ENCODE data around the gene PLSCR2. TPM values are rescaled to one million over a fixed set of nuclear protein-coding genes. Genes with fewer than 3 reads are reported as not detected.

The PLSCR2 gene
- total and polyA plus RNA-seq, 9 of the 15 experiments (the other 6 are each of a cell fraction or from before 2014, with no cell fraction given), result 0.07 to 0.49 (median 0.25) TPM; not detected in 4

DNA sequence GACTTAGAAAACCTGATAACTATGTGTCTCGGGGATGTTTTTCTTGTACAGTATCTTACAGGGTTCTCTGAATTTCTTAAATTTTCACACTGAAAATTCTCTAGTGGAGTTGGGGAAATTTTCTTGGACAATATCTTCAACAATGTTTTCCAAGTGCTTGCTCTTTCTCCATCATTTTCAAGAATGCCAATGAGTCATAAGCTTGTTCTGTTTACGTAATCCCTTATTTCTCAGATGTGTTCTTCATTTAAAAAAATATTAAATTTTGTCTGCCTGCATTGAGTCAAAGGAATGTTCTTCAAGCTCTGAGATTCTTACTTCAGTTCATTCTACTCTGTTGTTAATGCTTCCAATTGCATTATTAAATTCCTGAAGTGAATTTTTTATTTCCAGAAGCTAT lies 21.9 kb upstream of the PLSCR2 start (continued):
- no peak for TF ChIP-seq ATF1 (CRISPR knock-in tag; IDR thresholded peaks at IDR 0.05)
- TF ChIP-seq ATF1 (tag; IDR thresholded peaks at IDR 0.05), result no peak
- TF ChIP-seq, protein P1, sequence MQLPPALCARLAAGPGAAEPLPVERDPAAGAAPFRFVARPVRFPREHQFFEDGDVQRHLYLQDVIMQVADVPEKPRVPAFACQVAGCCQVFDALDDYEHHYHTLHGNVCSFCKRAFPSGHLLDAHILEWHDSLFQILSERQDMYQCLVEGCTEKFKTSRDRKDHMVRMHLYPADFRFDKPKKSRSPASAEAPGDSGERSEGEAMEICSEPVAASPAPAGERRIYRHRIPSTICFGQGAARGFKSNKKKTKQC (CRISPR knock-in tag; IDR thresholded peaks at IDR 0.05), result no peak
- no peak for TF ChIP-seq SNIP1 (IDR thresholded peaks at IDR 0.05; ENCODE audit: low read depth)
- no peak for TF ChIP-seq ZNF436 (CRISPR knock-in tag; IDR thresholded peaks at IDR 0.05)

DNA sequence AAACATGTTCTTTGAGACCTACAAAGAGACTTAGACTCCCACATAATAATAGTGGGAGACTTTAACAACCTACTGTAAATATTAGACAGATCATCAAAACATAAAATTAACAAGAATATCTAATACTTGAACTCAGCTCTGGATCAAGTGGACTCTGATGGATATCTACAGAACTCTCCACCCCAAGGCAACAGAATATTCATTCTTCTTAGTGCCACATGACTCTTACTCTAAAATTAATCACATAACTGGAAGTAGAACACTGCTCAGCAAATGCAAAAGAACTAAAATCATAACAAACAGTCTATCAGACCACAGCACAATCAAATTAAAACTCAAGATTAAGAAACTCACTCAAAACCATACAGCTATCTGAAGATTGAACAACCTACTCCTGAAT lies 15.9 kb upstream of the PLSCR2 start:
- Histone ChIP-seq H3K4me2 (ENCODE audit: insufficient read depth, low read length) (no peak overlapping the region), H3K4me3 (no peak overlapping the region), H4K20me1 (replicated peaks; ENCODE audit: control insufficient read depth, insufficient read depth, low read length) (no peaks in the 10 kb centered on the region), H2AFZ (ENCODE audit: low read depth, low read length) (no peak overlapping the region), H3K79me2 (ENCODE audit: control insufficient read depth, insufficient read depth, low read length) (no peaks in the 10 kb centered on the region), H3K9ac (ENCODE audit: insufficient read depth in 1 of 2, low read depth in 2 of 2, low read length in 2 of 2) (no peak overlapping the region), H3K27ac (ENCODE audit: extremely low read depth, low read depth, low read length) (no peak overlapping the region), H3K9me3 (replicated peaks; ENCODE audit: control insufficient read depth, insufficient read depth, low read depth, low read length) (no peaks in the 10 kb centered on the region), H3K36me3 (ENCODE audit: control insufficient read depth, insufficient read depth, low read length) (no peaks in the 10 kb centered on the region), H3K9me1 (ENCODE audit: control insufficient read depth, insufficient read depth, low read length) (no peaks in the 10 kb centered on the region), H3K27me3 (ENCODE audit: control insufficient read depth in 2 of 2, insufficient read depth in 2 of 2, low read length in 2 of 2) (no peaks in the 10 kb centered on the region), H3K4me1 (replicated peaks in 1 of 2; ENCODE audit: control insufficient read depth in 2 of 2, insufficient read depth in 2 of 2, low read length in 2 of 2) (no peaks in the 10 kb centered on the region)
- ChIA-PET CTCF (ENCODE audit: low intra/inter-chr PET ratio) (no interaction called here), POLR2A (no interaction called here)
- TF ChIP-seq GABPA (tag; conservative IDR thresholded peaks at IDR 0.05; ENCODE audit: low read depth), result no peak
- TF ChIP-seq TAF15 (IDR thresholded peaks at IDR 0.05; ENCODE audit: low read depth, low read length), result no peak
- TF ChIP-seq NFXL1 (CRISPR knock-in tag; IDR thresholded peaks at IDR 0.05), result no peak
- TF ChIP-seq, protein P2, sequence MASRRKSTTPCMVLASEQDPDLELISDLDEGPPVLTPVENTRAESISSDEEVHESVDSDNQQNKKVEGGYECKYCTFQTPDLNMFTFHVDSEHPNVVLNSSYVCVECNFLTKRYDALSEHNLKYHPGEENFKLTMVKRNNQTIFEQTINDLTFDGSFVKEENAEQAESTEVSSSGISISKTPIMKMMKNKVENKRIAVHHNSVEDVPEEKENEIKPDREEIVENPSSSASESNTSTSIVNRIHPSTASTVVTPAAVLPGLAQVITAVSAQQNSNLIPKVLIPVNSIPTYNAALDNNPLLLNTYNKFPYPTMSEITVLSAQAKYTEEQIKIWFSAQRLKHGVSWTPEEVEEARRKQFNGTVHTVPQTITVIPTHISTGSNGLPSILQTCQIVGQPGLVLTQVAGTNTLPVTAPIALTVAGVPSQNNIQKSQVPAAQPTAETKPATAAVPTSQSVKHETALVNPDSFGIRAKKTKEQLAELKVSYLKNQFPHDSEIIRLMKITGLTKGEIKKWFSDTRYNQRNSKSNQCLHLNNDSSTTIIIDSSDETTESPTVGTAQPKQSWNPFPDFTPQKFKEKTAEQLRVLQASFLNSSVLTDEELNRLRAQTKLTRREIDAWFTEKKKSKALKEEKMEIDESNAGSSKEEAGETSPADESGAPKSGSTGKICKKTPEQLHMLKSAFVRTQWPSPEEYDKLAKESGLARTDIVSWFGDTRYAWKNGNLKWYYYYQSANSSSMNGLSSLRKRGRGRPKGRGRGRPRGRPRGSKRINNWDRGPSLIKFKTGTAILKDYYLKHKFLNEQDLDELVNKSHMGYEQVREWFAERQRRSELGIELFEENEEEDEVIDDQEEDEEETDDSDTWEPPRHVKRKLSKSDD (conservative IDR thresholded peaks at IDR 0.05; ENCODE audit: low read length), result no peak
- no peak for TF ChIP-seq HDAC2 (IDR thresholded peaks at IDR 0.05)
- TF ChIP-seq, protein P3, sequence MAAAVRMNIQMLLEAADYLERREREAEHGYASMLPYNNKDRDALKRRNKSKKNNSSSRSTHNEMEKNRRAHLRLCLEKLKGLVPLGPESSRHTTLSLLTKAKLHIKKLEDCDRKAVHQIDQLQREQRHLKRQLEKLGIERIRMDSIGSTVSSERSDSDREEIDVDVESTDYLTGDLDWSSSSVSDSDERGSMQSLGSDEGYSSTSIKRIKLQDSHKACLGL (CRISPR knock-in tag; IDR thresholded peaks at IDR 0.05; ENCODE audit: borderline replicate concordance, poor library complexity, severe bottlenecking), result no peak
- no peak for TF ChIP-seq ZNF217 (CRISPR knock-in tag; IDR thresholded peaks at IDR 0.05)
- BruUV-seq (replicated peaks), result no TSS peak
- in situ Hi-C loops (cut with MboI), result no loop called here
- ATAC-seq, result no peak
- FAIRE-seq, result no peak
- DNase-seq (ENCODE audit: extremely low read depth in 1 of 4, low spot score in 3 of 4), result no peak
- intact Hi-C loops (cut with micrococcal nuclease), result no loop called here
